DOHH2 (cell line): ENCODE measurements around the gene ALDH1B1.

Experiments used
- H3F3A ChIP-seq: fragments of 200-600 bp; sonication (generic), shearing (Covaris generic); 2 replicates; pipeline ENCODE4 v1.6.0; 2016; ENCODE audit warnings: antibody characterized with exemption, mild to moderate bottlenecking; ENCODE audit not compliant: control insufficient read depth, insufficient read depth
- H3K27ac ChIP-seq: fragments of 200-600 bp; sonication (generic); 2 replicates; pipeline ENCODE4 v1.5.1; 2014; ENCODE audit warnings: low read depth, mild to moderate bottlenecking, low read length, moderate library complexity
- H3K27me3 ChIP-seq: fragments of 200-600 bp; sonication (generic); 2 replicates; pipeline ENCODE4 v1.6.1; 2014; ENCODE audit warnings: mild to moderate bottlenecking, low read length, mixed read lengths; ENCODE audit not compliant: control insufficient read depth
- H3K36me3 ChIP-seq: fragments of 200-600 bp; sonication (generic); 2 replicates; pipeline ENCODE4 v1.6.1; 2014; ENCODE audit warnings: mild to moderate bottlenecking, low read length, moderate library complexity, mixed read lengths; ENCODE audit not compliant: control insufficient read depth
- H3K4me1 ChIP-seq: fragments of 200-600 bp; sonication (generic); 2 replicates; pipeline ENCODE4 v1.6.1; 2014; ENCODE audit warnings: mild to moderate bottlenecking, low read length, mixed read lengths; ENCODE audit not compliant: control insufficient read depth
- H3K4me2 ChIP-seq: fragments of 200-600 bp; sonication (generic); 2 replicates; pipeline ENCODE4 v1.6.0; 2014; ENCODE audit warnings: mild to moderate bottlenecking, low read length, moderate library complexity
- H3K4me3 ChIP-seq: fragments of 200-600 bp; sonication (generic); 2 replicates; pipeline ENCODE4 v1.5.1; 2014; ENCODE audit warnings: mild to moderate bottlenecking, low read length, mixed read lengths
- H3K79me2 ChIP-seq: fragments of 200-600 bp; sonication (generic); 2 replicates; pipeline ENCODE4 v1.6.1; 2014; ENCODE audit warnings: mild to moderate bottlenecking, low read length, mixed read lengths; ENCODE audit not compliant: control insufficient read depth
- H3K9me2 ChIP-seq: fragments of 200-600 bp; sonication (generic); replicated peaks from 2 replicates; pipeline ENCODE4 v1.6.1; 2014; ENCODE audit warnings: mild to moderate bottlenecking, low read length, mixed read lengths; ENCODE audit not compliant: control insufficient read depth
- H3K9me3 ChIP-seq: fragments of 200-600 bp; sonication (generic); 2 replicates; pipeline ENCODE4 v1.6.1; 2014; ENCODE audit warnings: antibody characterized with exemption, low read length, mixed read lengths; ENCODE audit not compliant: control insufficient read depth, insufficient read depth
- H4K20me1 ChIP-seq: fragments of 200-600 bp; sonication (generic); 2 replicates; pipeline ENCODE4 v1.6.0; 2014; ENCODE audit warnings: low read depth, mild to moderate bottlenecking, antibody characterized with exemption, low read length, moderate library complexity; ENCODE audit not compliant: control insufficient read depth, insufficient read depth
- EZH2phosphoT487 ChIP-seq: fragments of 200-600 bp; sonication (generic); IDR thresholded peaks from 2 replicates; pipeline ENCODE4 v1.6.1; 2017; ENCODE audit warnings: borderline replicate concordance, mild to moderate bottlenecking, antibody characterized with exemption, low read length, moderate library complexity, mixed read lengths
- TF ChIP-seq, protein P1 (sequence below): fragments of 200-600 bp; sonication (generic); IDR thresholded peaks from one replicate; pipeline ENCODE4 v1.5.1; 2014; ENCODE audit warnings: antibody characterized with exemption, mild to moderate bottlenecking, low read depth, low read length; ENCODE audit not compliant: poor library complexity, severe bottlenecking

ALDH1B1 gene

DNA sequence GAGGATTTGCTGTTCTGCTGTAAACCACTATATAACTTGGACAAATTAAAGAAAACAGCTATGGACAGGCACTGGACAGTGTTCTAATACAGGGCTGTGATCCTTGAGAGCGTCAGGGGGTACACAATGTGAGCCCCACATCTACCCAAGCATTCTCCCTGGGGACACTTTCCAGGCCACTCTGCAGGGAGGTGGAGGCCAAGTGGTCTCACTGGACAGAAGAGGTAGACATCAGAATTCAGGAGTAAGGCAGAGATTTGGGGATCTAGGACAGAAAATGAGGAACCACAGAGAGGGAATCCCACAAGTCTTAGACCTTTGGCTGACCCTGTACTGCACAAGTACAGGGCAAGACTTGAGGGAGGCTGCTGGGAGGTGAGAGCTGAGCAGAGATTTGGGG, 35.6 kb downstream of the ALDH1B1 start:
- H3K4me1 ChIP-seq, result no peaks in the 10 kb centered on the region
- TF ChIP-seq, protein P1, sequence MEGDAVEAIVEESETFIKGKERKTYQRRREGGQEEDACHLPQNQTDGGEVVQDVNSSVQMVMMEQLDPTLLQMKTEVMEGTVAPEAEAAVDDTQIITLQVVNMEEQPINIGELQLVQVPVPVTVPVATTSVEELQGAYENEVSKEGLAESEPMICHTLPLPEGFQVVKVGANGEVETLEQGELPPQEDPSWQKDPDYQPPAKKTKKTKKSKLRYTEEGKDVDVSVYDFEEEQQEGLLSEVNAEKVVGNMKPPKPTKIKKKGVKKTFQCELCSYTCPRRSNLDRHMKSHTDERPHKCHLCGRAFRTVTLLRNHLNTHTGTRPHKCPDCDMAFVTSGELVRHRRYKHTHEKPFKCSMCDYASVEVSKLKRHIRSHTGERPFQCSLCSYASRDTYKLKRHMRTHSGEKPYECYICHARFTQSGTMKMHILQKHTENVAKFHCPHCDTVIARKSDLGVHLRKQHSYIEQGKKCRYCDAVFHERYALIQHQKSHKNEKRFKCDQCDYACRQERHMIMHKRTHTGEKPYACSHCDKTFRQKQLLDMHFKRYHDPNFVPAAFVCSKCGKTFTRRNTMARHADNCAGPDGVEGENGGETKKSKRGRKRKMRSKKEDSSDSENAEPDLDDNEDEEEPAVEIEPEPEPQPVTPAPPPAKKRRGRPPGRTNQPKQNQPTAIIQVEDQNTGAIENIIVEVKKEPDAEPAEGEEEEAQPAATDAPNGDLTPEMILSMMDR, result no peak
- no peak for TF ChIP-seq EZH2phosphoT487
- H3K27ac ChIP-seq, result no peak overlapping the region
- no peaks in the 10 kb centered on the region for H3K9me2 ChIP-seq
- H3K79me2 ChIP-seq, result no peaks in the 10 kb centered on the region
- no peaks in the 10 kb centered on the region for H4K20me1 ChIP-seq
- H3K4me2 ChIP-seq, result no peak overlapping the region
- peaks cover 14% of the 10 kb centered on the region for H3K27me3 ChIP-seq
- no peaks in the 10 kb centered on the region for H3K9me3 ChIP-seq
- H3K4me3 ChIP-seq, result no peak overlapping the region
- H3K36me3 ChIP-seq, result no peaks in the 10 kb centered on the region
- H3F3A ChIP-seq, result no peaks in the 10 kb centered on the region

DNA sequence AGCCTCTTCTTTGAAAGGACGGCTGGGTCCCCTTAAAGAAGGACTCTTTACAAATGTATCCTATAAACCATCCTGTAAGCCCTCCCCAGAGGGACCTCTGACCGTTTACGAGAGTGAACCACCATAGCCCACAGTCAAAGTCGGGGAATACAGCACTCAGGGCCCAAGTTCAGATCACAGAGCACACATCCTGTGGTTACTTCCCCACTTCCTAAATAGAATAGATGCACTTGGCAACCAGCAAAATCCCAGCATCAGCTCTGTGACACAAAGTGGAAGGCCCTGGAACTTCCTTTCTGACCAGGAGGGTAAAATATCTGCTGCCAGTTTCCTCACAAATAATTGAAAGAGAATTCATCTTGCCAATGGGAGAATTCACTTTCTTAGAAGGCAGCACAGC, 38.6 kb downstream of the ALDH1B1 start:
- no peaks in the 10 kb centered on the region for H3K9me3 ChIP-seq
- no peaks in the 10 kb centered on the region for H3K79me2 ChIP-seq
- no peaks in the 10 kb centered on the region for H3K36me3 ChIP-seq
- H4K20me1 ChIP-seq, result no peaks in the 10 kb centered on the region
- no peak overlapping the region for H3K27ac ChIP-seq
- H3K27me3 ChIP-seq, result peaks cover 20% of the 10 kb centered on the region
- no peak overlapping the region for H3K4me2 ChIP-seq
- H3K4me3 ChIP-seq, result no peak overlapping the region
- no peaks in the 10 kb centered on the region for H3K4me1 ChIP-seq
- H3F3A ChIP-seq, result no peaks in the 10 kb centered on the region
- H3K9me2 ChIP-seq, result no peaks in the 10 kb centered on the region
- TF ChIP-seq EZH2phosphoT487, result no peak
- TF ChIP-seq, protein P1, result no peak

DNA sequence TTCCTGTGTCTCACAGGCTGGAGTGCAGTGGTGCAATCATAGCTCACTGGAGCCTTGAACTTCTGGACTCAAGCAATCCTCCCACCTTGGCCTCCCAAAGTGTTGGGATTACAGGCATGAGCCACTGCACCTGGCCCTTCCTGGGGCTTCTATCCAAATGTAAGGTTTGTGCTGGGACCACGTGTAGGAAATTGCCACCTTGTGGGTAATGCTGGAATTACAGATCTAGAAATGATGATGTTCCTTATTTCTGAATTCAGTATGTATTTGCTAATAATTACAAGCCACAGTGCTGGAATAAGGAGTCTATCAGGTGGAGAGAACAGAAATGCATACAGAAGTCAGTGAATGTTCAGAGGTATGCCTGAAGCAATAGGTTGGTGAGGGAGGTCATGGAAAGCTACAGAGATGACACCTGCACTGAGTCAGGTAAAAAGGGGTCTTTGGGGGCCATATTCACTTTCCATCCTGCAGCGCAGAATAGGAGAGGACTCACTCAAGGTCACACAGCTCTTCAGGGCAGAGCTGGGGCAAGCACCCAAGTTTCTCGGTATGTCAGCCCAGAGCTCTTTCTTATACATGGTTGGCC, 40.5 kb downstream of the ALDH1B1 start:
- H3K27ac ChIP-seq, result no peak overlapping the region
- no peaks in the 10 kb centered on the region for H3K4me1 ChIP-seq
- TF ChIP-seq, protein P1, result peak; percentile 65
- no peak for TF ChIP-seq EZH2phosphoT487

More for the DNA sequence above, 40.5 kb downstream of the ALDH1B1 start:
- Histone ChIP-seq H3K79me2 (no peaks in the 10 kb centered on the region), H3F3A (no peaks in the 10 kb centered on the region), H3K9me3 (no peaks in the 10 kb centered on the region), H3K27me3 (peaks cover 15% of the 10 kb centered on the region), H4K20me1 (no peaks in the 10 kb centered on the region), H3K36me3 (no peaks in the 10 kb centered on the region), H3K4me2 (no peak overlapping the region), H3K4me3 (no peak overlapping the region), H3K9me2 (no peaks in the 10 kb centered on the region)
